GM18858 (cell line): Measurements from ENCODE around the gene VSTM2B.
"Not testable (repeated sequence)": the region's sequence is repeated elsewhere in the genome, so short reads cannot be mapped to it uniquely, and the experiment has no call there.

Experiments used
- ATAC-seq: cut with Tn5 transposase; IDR thresholded peaks from one replicate; pipeline ENCODE4 v1.9.1; 2021; ENCODE audit not compliant: unreplicated experiment

Gene VSTM2B

DNA sequence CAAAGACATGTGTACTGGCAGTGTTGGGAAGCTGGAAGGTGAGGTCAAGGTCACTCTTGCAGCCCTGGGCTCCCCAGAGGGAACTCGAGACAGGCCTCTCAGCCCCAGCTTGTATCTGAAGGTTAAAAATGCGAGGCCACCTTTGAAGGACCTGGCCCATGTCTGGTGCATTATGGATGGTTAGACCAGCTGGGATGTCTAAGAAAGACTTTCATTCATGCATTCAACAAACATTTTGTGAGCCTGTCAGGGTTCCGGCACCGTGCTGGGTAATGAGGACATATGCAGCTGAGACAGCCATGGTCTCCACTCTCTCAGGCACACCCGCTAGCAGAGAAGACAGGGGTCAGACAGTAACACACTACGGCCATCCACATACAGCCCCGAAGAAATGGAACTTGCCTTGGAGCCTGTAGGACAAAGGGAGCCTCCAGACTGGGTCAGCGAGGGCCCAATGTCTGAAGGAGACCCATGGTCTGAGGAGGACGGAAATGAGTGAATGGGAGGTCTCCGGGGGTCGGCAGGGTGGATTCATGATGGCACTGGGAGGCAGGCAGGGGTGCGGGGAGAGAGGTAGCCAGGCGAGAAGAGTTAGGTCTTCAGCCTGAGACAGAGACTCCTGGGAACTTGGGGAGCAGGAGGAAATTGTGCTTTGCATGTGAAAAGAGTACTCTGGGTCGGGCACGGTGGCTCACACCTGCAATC is 19.0 kb downstream of the VSTM2B start:
- ATAC-seq = no peak

DNA sequence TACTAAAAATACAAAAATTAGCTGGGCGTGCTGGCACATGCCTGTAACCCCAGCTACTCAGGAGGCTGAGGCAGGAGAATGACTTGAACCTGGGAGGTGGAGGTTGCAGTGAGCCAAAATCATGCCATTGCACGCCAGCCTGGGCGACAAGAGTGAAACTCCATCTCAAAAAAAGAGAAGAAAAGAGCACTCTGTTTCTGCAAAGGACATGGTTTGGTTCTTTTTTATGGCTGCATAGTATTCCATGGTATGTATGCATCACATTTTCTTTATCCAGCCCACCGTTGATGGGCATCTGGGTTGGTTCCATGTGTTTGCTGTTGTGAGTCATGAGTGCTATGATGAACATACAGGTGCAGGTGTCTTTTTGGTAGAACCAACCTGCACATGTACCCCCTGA is 19.7 kb downstream of the VSTM2B start:
- not testable (repeated sequence) for ATAC-seq

DNA sequence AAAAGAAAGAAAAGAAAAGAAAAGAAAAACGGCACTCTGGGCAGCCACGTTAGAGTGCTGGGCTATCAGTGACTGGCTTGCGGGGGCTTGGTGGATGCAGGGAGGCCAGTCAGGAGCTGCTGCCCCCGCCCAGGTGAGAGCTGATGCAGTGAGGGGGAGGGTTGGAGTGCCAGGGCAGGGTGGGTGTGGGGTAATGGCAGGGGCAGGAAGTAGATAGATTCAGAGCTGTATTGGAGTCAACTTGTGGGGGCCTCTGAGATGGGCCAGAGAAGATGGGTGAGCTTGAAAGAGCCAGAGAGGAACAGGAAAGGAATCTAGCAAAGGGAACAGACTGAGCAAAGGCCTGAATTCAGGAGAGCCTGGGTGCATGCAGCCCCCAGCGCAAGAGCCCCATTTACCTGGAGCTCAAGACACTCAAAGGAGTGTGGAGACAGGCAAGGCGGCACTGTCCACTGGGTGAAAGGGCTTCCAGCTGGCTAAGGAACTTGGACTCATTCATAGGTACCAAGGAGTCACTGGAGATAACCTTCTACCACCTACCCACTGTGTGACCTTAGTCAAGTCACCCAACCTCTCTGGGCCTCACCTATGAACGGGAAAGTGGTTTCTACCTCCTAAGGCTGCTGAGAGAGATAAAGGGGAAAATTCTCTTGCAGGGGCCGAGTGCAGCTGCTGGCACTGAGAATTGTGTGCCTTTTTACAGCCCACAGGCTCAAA is 20.2 kb downstream of the VSTM2B start:
- ATAC-seq = no peak

DNA sequence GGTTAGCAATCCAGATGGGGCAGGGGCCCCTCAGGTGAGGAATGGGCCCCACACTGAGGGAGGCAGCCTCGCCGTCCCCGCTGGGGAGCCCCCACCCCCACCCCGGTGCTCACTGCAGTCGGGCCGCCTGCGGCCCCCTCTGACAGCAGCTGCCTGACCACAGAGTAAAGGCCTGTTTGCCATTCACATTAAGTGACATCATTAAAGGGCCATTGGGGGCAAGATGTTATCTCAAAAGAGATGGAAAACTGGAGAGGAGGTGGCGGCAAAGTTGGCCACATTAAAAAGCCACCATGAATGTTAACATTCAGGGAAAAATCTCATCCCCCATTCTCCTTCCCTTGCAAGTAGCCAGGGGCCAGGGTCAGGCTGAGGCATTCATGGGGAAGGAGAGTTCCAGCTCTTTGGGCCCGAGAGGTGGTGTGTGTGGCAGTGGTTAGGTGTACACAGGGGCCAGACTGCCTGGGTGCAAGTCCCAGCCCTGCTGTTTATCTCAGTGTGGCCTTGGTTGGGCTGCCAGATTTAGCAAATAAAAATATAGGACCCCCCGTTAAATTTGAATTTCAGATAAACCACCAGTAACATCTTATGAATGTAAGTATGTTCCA is 20.9 kb downstream of the VSTM2B start:
- ATAC-seq = no peak

DNA sequence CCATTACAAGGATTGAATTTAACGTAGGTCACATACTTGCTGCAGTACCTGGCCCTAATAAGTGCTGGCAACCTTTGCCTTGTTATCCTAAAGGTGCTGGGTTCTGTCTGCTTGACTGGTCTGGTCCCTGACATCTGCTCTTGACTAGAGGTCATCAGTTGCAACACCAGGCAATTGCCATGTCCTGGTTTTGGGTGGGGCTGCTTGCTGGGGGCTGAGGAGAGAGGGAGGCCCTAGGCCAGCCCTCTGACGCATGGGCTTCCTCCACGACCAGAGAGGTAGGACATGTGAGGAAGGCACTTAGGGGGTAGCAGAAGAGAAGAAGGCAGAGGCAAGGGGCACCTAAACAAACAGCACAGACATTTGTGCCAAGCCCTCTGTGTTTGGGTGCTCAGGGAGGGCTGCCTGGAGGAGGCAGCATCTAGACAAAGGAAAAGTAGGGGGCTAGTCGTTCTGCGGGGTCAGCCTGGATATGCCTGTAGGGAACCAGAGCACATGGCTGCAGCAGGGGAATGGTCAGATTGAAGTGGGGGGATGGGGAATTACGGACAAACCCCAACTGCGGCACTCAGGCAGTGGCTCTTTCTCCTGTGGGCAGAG is 21.7 kb downstream of the VSTM2B start:
- no peak for ATAC-seq

DNA sequence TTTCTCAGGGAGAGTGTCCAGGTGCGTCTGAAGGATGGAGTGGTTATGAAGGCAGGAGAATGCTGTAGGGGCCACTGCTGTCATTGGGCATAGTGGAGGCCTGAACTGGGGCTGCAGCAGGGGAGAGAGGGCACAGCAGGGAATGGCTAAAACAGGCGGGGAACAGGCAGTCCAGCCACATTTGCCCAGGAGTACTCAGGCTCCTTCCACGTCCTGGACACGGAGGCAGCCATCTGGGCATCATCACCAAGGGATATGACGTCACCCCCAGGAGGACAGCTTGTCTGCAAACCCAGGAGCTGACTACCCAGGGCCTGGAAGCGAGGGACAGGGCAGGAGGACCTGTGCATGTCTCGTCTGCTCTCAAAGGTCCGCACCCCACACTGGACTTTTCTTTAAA is 22.2 kb downstream of the VSTM2B start:
- ATAC-seq = no peak

DNA sequence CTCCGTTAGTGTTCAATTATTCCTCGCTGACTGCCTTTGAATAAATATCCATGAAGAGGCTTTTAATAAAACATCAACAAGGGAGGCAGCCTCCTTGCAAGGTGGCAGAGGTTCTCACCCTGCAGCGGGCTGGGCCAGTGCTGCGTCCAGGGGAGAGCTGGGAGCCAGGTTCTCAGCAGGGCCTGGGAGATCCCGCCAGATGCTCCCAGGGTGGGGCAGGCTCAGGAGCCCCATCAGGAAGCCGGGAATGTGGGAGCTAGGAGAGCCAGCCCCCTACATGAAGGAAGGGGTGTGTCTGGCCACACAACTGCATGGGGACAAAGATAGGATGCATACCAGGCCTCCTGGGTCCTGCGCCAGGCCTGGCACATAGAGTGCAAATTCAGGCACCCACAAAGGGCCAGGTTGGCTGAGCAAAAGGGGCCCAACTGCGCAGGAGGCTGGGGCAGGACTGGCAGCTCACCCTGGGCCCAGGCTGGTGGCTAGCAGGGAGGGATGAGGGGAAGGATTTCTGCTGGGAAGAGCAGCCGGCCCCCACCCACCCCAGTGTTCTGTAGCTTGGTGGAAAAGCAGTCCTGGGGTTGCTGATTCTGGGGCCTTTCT is 22.8 kb downstream of the VSTM2B start:
- ATAC-seq = no peak

DNA sequence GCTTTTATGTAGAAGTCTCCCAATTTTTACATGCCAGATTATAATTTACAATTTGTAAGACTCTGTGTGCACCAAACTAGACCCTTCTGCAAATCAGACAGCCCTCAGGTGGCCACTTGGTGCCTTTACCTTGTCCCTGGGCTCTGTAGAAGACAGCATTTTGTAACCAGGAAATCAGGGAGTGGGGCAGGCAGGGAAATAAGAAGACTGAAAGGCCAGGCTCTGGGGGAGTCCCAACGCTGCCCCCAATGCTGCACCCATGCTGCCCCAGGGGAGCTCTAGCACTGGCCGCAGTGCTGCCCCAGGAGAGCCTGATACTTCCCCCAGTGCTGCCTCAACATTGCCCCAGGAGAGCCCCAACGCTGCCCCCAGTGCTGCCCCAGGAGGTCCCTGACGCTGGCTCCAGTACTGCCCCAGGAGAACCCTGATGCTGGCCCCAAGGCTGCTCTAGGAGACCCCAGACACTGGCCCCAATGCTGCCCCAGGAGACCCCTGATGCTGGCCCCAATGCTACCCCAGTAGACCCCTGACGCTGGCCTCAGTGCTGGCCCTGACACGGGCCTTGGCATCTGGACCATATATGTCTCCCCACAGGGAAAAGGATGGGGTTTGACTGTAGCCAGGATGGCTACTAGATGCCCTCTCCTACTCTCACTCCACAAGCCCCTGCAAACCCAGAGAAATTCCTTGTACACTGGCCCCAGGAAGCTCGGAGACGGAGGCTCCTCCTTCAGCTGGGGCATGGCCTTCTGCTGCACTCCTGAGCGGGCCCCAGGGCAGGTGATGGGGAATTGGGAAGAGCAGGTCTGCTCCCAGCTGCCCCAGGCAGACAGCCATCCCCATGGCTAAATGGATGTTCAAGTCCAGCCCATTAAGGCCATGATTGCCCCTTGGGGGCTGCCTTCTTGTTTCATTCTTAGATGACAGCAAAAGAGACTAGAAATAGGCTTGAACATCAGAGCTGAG is 23.6 kb downstream of the VSTM2B start:
- no peak for ATAC-seq

DNA sequence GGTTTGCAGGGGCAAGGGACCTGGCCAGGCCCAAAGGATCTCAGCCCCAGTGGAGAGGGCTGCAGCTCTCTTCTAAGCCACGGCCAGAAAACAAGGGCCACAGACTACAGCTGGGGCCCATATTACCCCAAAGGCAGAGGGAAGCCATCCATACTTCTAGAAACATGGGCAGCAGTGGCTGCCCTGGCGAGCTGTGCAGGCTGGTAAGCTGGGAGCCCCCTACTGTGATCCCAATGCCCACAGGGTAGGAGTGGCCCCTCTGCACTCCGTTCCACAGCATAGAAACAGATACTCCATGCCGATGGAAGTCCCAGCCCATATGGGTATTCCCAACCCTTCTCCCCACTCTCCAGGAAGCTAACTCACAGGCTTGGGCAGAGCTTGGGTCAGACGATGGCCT is 25.1 kb downstream of the VSTM2B start:
- ATAC-seq = no peak

DNA sequence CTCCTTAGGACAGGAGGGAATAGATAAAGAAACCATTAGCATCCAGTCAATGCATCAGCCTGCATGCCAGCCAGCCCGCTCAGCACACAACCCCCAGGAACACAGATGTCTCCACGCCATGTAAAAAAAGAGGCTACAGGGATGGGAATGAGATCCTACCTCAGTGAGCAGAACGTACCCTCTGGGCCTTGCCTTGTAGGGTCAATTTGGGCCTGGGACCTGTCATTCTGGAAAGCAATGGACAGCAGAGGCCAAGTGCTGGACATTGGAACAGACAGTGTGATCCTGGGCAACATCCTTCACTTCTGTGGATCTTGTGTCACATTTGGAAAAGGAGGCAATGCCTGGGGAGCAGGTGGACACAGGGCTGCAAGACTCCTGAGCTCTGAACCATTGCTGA is 26.0 kb downstream of the VSTM2B start:
- no peak for ATAC-seq

DNA sequence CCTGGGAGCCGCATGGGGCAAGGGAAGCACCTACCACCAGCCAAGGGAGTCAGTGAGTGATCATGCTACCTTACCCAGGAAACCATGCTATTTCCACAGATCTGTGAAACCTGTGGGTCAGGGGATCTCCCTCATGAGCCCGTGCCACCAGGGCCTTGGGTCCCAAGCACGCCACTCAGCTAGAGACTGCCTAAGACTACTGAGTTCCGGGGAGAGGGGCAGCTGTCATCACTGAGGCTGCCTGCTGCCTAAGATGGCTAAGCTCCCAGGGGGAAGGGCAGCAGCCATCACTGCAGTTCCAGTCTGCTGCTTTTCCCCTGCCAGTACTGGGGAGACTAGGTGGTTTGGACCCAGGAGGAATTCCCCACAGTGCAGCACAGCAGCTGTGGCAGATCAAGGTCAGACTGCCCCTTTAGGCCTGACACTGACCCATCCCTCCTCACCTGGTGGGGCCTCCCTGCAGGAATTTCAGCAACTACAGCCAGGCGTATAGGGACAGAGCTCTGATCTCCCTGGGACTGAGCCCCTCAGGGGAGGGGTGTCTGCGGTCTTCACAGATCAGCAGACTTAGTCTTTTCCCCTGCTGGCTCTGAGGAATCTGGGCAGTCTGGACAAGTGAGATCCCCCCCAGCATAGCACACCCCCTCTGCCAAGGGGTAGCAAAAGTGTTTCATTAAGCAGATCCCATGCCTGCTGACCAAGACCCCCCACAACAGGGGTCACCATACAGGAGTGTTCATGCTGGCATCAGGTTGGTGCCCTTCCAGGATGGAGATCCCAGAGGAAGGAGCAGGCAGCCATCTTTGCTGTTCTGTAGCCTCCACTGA is 26.9 kb downstream of the VSTM2B start:
- no peak for ATAC-seq

DNA sequence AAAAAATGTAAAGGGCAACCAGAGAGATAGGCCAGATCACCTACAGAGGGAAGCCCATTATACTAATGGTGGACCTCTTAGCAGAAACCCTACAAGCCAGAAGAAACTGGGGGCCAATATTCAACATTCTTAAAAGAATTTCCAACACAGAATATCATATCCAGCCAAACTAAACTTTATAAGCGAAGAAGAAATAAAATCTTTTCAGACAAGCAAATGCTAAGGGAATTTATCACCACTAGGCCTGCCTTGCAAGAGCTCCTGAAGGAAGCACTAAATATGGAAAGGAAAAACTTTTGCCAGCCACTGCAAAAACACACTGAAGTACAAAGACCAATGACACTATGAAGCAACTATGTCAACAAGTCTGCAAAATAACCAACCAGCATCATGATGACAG is 28.4 kb downstream of the VSTM2B start:
- no peak for ATAC-seq

DNA sequence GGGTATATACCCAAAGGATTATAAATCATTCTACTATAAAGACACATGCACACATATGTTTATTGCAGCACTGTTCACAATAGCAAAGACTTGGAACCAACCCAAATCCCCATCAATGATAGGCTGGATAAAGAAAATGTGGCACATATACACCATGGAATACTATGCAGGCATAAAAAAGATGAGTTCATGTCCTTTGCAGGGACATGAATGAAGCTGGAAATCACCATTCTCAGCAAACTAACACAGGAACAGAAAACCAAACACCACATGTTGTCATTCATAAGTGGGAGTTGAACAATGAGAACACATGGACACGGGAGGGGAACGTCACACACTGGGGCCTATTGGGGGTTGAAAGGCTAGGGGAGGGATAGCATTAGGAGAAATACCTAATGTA is 33.3 kb downstream of the VSTM2B start:
- ATAC-seq = not testable (repeated sequence)

DNA sequence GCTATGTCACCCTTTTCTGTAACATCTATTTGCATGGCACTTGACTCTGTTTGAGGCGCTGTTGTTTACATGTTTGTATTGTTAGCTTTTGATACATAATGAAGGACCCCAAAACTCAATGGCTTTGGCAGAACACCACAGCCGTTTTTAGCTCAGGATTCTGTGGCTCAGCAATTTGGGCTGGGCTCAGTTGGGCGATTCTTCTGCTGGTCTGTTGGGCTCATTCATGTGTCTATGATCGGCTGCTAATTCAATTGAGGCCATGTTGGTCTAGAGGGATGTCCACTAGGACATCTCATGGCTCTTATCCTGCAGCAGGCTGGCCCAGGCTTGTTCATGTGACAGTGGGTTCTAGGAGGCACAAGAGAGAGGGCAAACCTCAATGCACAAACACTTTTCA is 33.9 kb downstream of the VSTM2B start:
- ATAC-seq = no peak

DNA sequence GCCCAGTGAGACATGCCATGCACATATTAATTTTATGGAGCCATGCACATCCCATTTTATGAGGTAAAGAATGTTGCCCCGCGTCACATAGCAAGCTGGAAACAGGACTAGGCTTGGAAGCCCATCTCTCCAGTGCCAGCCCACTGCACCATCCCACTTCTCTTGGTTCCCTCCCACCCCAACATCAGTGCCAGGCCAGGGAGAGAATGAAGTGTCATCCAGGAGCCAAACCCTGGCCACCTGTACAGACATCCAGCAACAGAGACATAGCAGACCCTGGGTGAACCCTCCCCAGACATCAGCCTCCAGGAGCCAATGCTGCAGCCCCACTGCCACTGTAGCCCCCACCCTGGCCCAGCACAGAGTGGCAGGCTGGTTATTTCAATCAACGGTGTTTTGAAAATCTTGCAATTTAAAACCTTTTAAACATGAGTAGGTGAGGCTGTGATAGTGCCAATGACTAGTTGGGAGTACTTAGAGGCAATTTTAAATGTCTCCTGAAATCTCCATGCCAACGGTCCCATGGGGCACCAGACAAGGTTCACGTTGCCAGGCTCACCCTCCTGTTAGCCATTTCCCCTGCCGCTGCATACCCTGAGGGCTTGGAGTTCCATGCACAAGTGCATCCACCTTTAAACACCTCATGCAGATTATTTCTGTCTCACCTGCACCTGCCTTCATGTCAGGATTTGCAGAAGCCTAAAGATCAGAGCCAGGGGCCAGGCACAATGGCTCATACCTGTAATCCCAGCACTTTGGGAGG is 34.7 kb downstream of the VSTM2B start:
- ATAC-seq = no peak

DNA sequence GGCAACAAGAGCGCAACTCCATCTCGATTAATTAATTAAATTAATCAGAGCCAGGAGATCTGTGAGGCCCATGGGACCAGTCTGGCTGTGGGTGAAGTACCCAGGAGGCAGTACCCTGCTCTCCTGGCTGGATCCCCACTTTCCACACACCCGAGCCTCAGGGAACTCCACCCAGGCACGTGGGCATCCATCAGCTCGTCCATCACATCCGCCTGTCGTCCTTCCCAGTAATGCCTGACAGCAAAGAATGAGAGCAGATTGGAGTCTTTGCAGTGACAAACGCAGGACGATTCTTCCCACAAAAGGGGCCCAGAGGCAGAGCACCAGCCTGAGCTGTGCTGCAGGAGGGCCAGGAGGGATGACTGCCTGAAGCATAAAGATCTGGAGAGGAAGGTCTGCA is 35.8 kb downstream of the VSTM2B start:
- no peak for ATAC-seq

DNA sequence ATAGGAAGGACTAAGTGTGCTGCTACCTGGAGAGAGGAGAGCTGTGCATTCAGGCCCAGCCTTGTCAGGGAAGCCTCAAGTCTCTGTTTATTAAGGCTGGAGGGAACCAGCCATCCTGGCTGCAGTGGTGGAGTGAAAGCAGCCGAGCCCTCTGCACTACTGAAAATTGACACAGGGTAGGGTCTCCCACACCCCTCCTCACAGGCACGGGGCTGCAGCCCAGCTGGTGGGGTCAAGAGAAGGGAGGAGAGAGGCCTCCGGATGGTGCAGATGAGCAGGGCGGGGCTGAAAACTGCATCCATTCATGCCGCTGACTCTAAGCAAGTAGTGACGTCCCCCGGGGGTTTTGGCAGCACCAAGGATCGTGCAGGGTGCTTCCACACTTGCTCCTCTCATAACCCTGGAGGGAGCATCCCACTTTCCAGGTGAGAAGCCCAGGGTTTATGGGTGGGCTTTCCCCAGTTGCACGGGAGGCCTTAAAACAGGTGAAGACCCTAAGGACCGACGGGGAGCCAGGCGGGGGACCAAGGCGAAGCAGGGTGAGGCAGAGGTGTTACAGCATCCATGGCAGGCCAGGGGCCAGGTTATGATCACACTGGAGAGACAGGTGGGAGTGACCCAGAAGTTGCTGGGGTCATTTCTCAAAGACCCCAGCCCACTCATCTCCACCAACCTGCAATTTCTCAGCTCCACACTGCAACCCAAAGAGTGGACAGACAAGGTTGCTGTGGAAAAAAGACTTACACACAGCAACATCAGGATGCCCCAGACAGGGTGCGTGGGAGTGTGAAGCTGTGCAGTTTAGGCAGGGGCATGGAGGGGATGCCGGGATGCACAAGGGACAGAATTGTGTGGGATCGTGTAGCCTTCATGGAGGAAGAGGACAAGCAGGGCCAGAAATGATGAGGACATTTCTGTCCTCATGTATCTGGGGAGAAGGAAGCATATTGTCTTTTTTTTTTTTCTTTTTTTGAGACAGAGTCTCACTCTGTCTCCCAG is 36.8 kb downstream of the VSTM2B start:
- ATAC-seq = no peak
